Stimulated activated CD4-positive, alpha-beta T cell treated with anti-CD3 and anti-CD28 coated beads, Interleukin-12 subunit alpha, Interleukin-12 subunit beta, amount 100 ng/mL, for 48 hours (primary cell): ENCODE measurements around the gene AGPAT4.

Source experiments
- DNase-seq, 3 donors: peaks; one replicate each; pipeline ENCODE4 v3.0.0-alpha.2; 2020; ENCODE audit warnings: low read depth in 2 of 3, low spot score in 1 of 3

The AGPAT4 gene

GRCh38 chr6:161168281-161168891 is 105.5 kb downstream of the AGPAT4 start:
- DNase-seq = no peak

- DNase-seq = no peak
Observed at GRCh38 chr6:161166677-161167076, 107.2 kb downstream of the AGPAT4 start.

- no peak for DNase-seq
Observed at GRCh38 chr6:161166176-161166575, 107.7 kb downstream of the AGPAT4 start.

GRCh38 chr6:161164182-161164625 is 109.7 kb downstream of the AGPAT4 start:
- DNase-seq = no peak

GRCh38 chr6:161163466-161164181 is 110.2 kb downstream of the AGPAT4 start:
- no peak for DNase-seq

- no peak for DNase-seq
Observed at GRCh38 chr6:161162722-161163121, 111.1 kb downstream of the AGPAT4 start.

- no peak for DNase-seq
Observed at GRCh38 chr6:161161889-161162624, 111.8 kb downstream of the AGPAT4 start.

GRCh38 chr6:161161121-161161520 is 112.7 kb downstream of the AGPAT4 start:
- no peak for DNase-seq

GRCh38 chr6:161154796-161155335 is 119.0 kb downstream of the AGPAT4 start:
- no peak for DNase-seq

- no peak for DNase-seq
Observed at GRCh38 chr6:161153725-161154124, 120.1 kb downstream of the AGPAT4 start.

- DNase-seq = no peak
Observed at GRCh38 chr6:161152907-161153662, 120.8 kb downstream of the AGPAT4 start.

- DNase-seq = no peak
Observed at GRCh38 chr6:161152527-161152862, 121.4 kb downstream of the AGPAT4 start.

GRCh38 chr6:161151660-161152526 is 122.0 kb downstream of the AGPAT4 start:
- no peak for DNase-seq

GRCh38 chr6:161151059-161151645 is 122.7 kb downstream of the AGPAT4 start:
- no peak for DNase-seq

- no peak for DNase-seq
Observed at GRCh38 chr6:161150566-161150965, 123.3 kb downstream of the AGPAT4 start.

- no peak for DNase-seq
Observed at GRCh38 chr6:161150136-161150535, 123.7 kb downstream of the AGPAT4 start.

GRCh38 chr6:161143663-161144430 is 130.0 kb downstream of the AGPAT4 start:
- no peak for DNase-seq

- DNase-seq = no peak
Observed at GRCh38 chr6:161142957-161143296, 130.9 kb downstream of the AGPAT4 start.

- DNase-seq = no peak
Observed at GRCh38 chr6:161141173-161141572, 132.7 kb downstream of the AGPAT4 start.
